ENCODE measurements around the gene BMP15.

- no peak for TF ChIP-seq CTCF (IDR thresholded peaks at IDR 0.05; ENCODE audit: insufficient read depth, low read depth, low read length)
- TF ChIP-seq EZH2 (IDR thresholded peaks at IDR 0.05; ENCODE audit: insufficient read depth, low read length), result no peak
Measured at GRCh38 chrX:50888884-50889283, 21.7 kb upstream of the BMP15 start.
